ENCODE measurements around the gene FAM171A2. TPM values are rescaled to one million over a fixed set of nuclear protein-coding genes. Genes with fewer than 3 reads are reported as not detected.
A peak's percentile ranks its signal among the peaks of the same experiment; 100 is the strongest.

FAM171A2 gene
- total and polyA plus RNA-seq, 2 of the 8 experiments (the other 6 are each of a cell fraction or from before 2014, with no cell fraction given): 21.9 to 24.1 TPM

GRCh38 chr17:44314869-44315661, 48.6 kb downstream of the FAM171A2 start (continued):
- TF ChIP-seq, protein P1, sequence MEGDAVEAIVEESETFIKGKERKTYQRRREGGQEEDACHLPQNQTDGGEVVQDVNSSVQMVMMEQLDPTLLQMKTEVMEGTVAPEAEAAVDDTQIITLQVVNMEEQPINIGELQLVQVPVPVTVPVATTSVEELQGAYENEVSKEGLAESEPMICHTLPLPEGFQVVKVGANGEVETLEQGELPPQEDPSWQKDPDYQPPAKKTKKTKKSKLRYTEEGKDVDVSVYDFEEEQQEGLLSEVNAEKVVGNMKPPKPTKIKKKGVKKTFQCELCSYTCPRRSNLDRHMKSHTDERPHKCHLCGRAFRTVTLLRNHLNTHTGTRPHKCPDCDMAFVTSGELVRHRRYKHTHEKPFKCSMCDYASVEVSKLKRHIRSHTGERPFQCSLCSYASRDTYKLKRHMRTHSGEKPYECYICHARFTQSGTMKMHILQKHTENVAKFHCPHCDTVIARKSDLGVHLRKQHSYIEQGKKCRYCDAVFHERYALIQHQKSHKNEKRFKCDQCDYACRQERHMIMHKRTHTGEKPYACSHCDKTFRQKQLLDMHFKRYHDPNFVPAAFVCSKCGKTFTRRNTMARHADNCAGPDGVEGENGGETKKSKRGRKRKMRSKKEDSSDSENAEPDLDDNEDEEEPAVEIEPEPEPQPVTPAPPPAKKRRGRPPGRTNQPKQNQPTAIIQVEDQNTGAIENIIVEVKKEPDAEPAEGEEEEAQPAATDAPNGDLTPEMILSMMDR (IDR thresholded peaks at IDR 0.05; ENCODE audit: control extremely low read depth in 1 of 3, insufficient read depth in 1 of 3, low read depth in 1 of 3, low read length in 3 of 3): no peak
- no peak for TF ChIP-seq JUN (IDR thresholded peaks at IDR 0.05; ENCODE audit: low read depth, low read length)
- TF ChIP-seq SIN3A (conservative IDR thresholded peaks at IDR 0.05 in 1 of 2, IDR thresholded peaks at IDR 0.05 in 1 of 2; ENCODE audit: low read depth in 1 of 2, low read length in 2 of 2): 0 out of 4 replicates have a peak, but pooled peaks of 1 of the 2 experiments have one; percentile 49
- TF ChIP-seq SUZ12 (IDR thresholded peaks at IDR 0.05; ENCODE audit: low read length): no peak
- TF ChIP-seq, protein P2, sequence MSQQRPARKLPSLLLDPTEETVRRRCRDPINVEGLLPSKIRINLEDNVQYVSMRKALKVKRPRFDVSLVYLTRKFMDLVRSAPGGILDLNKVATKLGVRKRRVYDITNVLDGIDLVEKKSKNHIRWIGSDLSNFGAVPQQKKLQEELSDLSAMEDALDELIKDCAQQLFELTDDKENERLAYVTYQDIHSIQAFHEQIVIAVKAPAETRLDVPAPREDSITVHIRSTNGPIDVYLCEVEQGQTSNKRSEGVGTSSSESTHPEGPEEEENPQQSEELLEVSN (IDR thresholded peaks at IDR 0.05): peak; percentile 35; the same call in 1 of the 2 replicates
- no peak for TF ChIP-seq TBP (IDR thresholded peaks at IDR 0.05; ENCODE audit: low read depth, low read length)

Measured in H1 (cell line).